Activated naive CD4-positive, alpha-beta T cell treated with anti-CD3 and anti-CD28 coated beads, Interleukin-2, amount 50 U/mL, for 16 hours (primary cell): ENCODE data around the gene PRDM16.

Source experiments
- DNase-seq: peaks from one replicate; pipeline ENCODE4 v3.0.0-alpha.2; 2020

Gene PRDM16

GRCh38 chr1:3033040-3033789 is 35.8 kb upstream of the PRDM16 start:
- peak; percentile 47 for DNase-seq

GRCh38 chr1:3033790-3034090 is 35.3 kb upstream of the PRDM16 start:
- no peak for DNase-seq

- no peak for DNase-seq
These were observed 34.8 kb upstream of the PRDM16 start for GRCh38 chr1:3034162-3034561.

- DNase-seq: no peak
These were observed 34.1 kb upstream of the PRDM16 start for GRCh38 chr1:3034728-3035562.

- DNase-seq: no peak
These were observed 33.2 kb upstream of the PRDM16 start for GRCh38 chr1:3035563-3036446.

- no peak for DNase-seq
These were observed 32.3 kb upstream of the PRDM16 start for GRCh38 chr1:3036447-3037280.

- no peak for DNase-seq
These were observed 31.5 kb upstream of the PRDM16 start for GRCh38 chr1:3037281-3038040.

- DNase-seq: no peak
These were observed 30.9 kb upstream of the PRDM16 start for GRCh38 chr1:3038113-3038551.

GRCh38 chr1:3038571-3039181 is 30.3 kb upstream of the PRDM16 start:
- no peak for DNase-seq

GRCh38 chr1:3040004-3040403 is 29.0 kb upstream of the PRDM16 start:
- DNase-seq: no peak

- no peak for DNase-seq
These were observed 26.5 kb upstream of the PRDM16 start for GRCh38 chr1:3042481-3042880.

- no peak for DNase-seq
These were observed 19.8 kb upstream of the PRDM16 start for GRCh38 chr1:3049164-3049563.

GRCh38 chr1:3049905-3050304 is 19.1 kb upstream of the PRDM16 start:
- no peak for DNase-seq

- DNase-seq: no peak
These were observed 18.4 kb upstream of the PRDM16 start for GRCh38 chr1:3050603-3051002.

GRCh38 chr1:3051270-3052268 is 17.4 kb upstream of the PRDM16 start:
- no peak for DNase-seq

GRCh38 chr1:3052501-3052900 is 16.5 kb upstream of the PRDM16 start:
- DNase-seq: no peak

- DNase-seq: no peak
These were observed 15.5 kb upstream of the PRDM16 start for GRCh38 chr1:3053366-3053980.

- no peak for DNase-seq
These were observed 15.0 kb upstream of the PRDM16 start for GRCh38 chr1:3053986-3054385.

GRCh38 chr1:3054474-3054873 is 14.5 kb upstream of the PRDM16 start:
- no peak for DNase-seq
